Heart left ventricle (tissue), 16 donors: Measurements from ENCODE around the gene MTSS2. TPM values are rescaled to one million over a fixed set of nuclear protein-coding genes. Genes with fewer than 3 reads are reported as not detected.
A peak's percentile ranks its signal among the peaks of the same experiment; 100 is the strongest.

ENCODE experiments used
- ATAC-seq, 4 donors: fragments of 200-7000 bp; cut with Tn5 transposase; one replicate each; pipeline ENCODE4 v1.9.1; 2020 to 2022; ENCODE audit warnings: moderate library complexity in 4 of 4, mild to moderate bottlenecking in 3 of 4, moderate number of reproducible peaks in 1 of 4
- DNase-seq, 5 donors: peaks; one replicate each; pipeline ENCODE4 v3.0.0-alpha.2; 2020
- H3K27ac ChIP-seq, 12 donors: fragments of 200-600 bp; sonication (generic) in 4 of 12; one replicate each; pipeline versions ENCODE4 v1.5.0 to v1.8.0; 2016 to 2022; ENCODE audit warnings: mild to moderate bottlenecking in 2 of 12
- H3K27me3 ChIP-seq, 9 donors: fragments of 200-600 bp; sonication (generic) in 2 of 9; one replicate each; pipeline versions ENCODE4 v1.5.1 to v1.8.0; 2016 to 2022; ENCODE audit warnings: mild to moderate bottlenecking in 3 of 9
- H3K36me3 ChIP-seq, 9 donors: fragments of 200-600 bp; sonication (generic) in 2 of 9; one replicate each; pipeline versions ENCODE4 v1.5.0 to v1.8.0; 2018 to 2022; ENCODE audit warnings: mild to moderate bottlenecking in 2 of 9
- H3K4me1 ChIP-seq, 12 donors: fragments of 200-600 bp; sonication (generic) in 4 of 12; one replicate each; pipeline versions ENCODE4 v1.5.0 to v1.8.0; 2016 to 2022; ENCODE audit warnings: mild to moderate bottlenecking in 3 of 12
- H3K4me3 ChIP-seq, 12 donors: fragments of 200-600 bp; sonication (generic) in 4 of 12; one replicate each; pipeline versions ENCODE4 v1.5.0 to v1.8.0; 2017 to 2022; ENCODE audit warnings: mild to moderate bottlenecking in 9 of 12, moderate library complexity in 4 of 12
- H3K9me3 ChIP-seq, 12 donors: fragments of 200-600 bp; sonication (generic) in 4 of 12; one replicate each; pipeline versions ENCODE4 v1.5.0 to v1.8.0; 2016 to 2022; ENCODE audit warnings: mild to moderate bottlenecking in 1 of 12
- POLR2A ChIP-seq, 2 donors: fragments of 450-650 bp; IDR thresholded peaks; one replicate each; pipeline ENCODE4 v1.6.1; 2017; ENCODE audit warnings: antibody characterized with exemption in 2 of 2, mild to moderate bottlenecking in 2 of 2, moderate library complexity in 2 of 2
- WGBS, 4 donors: extraction: QIAGEN DNeasy Blood & Tissue Kit in 2 of 4; methylation state at CpG; one replicate each; pipeline versions ENCODE4 v1.1.5 to v1.1.7; 2013 to 2018; 5-methylcytosine and 5-hydroxymethylcytosine counted together
- intact Hi-C, 10 donors: fragments of 100-400 bp; cut with DNase I; formaldehyde crosslinking; loops; one replicate each; pipeline versions ENCODE4 v1.11.1 to v1.14.2; 2022
- polyA plus RNA-seq, 2 donors: library from polyadenylated mRNA; stranded (reverse); fragments of 200-250 nt; gene quantifications; one replicate each; pipeline ENCODE4 v1.2.3, GENCODE V29; 2013
- total RNA-seq, 9 donors: library from RNA; depleted of rRNA in 2 of 9; stranded (reverse); fragments of >200 nt in 2 of 9; fragmentation: NEBNext Ultra II Directional in 3 of 9; extraction: Animal tissue kit (Norgen Biotek cat#: 25700) in 3 of 9; gene quantifications; one replicate each; pipeline versions ENCODE4 v1.1.0 to v1.2.4, GENCODE V29; 2016 to 2023
- TF ChIP-seq, protein P1 (sequence below), 12 donors: fragments of 200-600 bp; sonication (generic) in 4 of 12; IDR thresholded peaks; one replicate each; pipeline versions ENCODE4 v1.5.0 to v1.8.0; 2018 to 2022; ENCODE audit warnings: antibody characterized with exemption in 12 of 12, mild to moderate bottlenecking in 5 of 12
- donor health status: ischemic (EF 13 %, LVEDD 7.1; RV severe dilation, severe dysfunction).
- donor health status: healthy with polysubstance abuse.
- donor health status: DM: no; HTN: yes; CAD: no.
- donor health status: DM: no; HTN: no; CAD: no.
- donor health status: ischemic (EF 25% LVEDD 6.9; RV normal size, moderate dysfunction).
- donor health status: ischemic (EF 25% LVEDD 5.7; RV mildly dilated, moderate dysfunction).
- donor health status: healthy.
- donor health status: DM: yes; HTN: yes; CAD: no.
- donor health status: ischemic (EF 35%, LVEDD 5.7; RV mildly dilated, moderate dysfunction).
- donor health status: nonischemic (EF 11% LVEDD 7.7; RV severe dilation, severe dysfunction).
- donor health status: DM: yes; HTN: yes; CAD: no.
- donor health status: PGD.
- donor health status: ischemic (EF 29% LVEDD 5.4; RV normal size, mild dysfunction).
- donor health status: nonischemic (EF 23%, LVEDD 6.1; RV moderate dilation, normal function).

Gene MTSS2
- total and polyA plus RNA-seq, 11 donors = 51.9 to 97.1 (median 72.2) TPM

DNA sequence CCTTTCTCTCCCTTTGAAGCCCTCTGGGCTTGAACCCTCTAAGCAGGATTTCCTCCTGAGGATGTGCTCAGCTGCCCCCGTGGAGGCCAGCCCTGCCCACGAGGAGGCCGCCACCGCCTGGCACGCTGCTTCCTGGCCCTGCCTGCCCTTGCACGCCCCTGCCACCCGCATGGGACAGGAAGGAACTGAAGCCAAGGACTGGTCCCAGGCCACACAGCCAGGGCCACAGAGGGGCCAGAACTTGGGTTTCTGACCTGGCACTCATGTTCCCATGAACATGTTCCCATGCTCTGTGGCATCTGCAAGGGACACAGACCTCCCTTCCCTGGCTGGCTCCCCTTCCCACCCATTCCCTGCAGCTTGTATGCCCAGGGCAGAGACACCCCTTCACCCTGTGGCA lies 24.1 kb upstream of the MTSS2 start:
- intact Hi-C loops = no loop called here
- no peaks in the 10 kb centered on the region for H3K9me3 ChIP-seq
- no peaks in the 10 kb centered on the region for H3K27me3 ChIP-seq
- DNase-seq (no peak), ATAC-seq (no peak)
- H3K4me3 ChIP-seq = no peak overlapping the region
- peak overlapping the region in 1 of 12 donors; percentile 96 for H3K27ac ChIP-seq
- peaks cover 0 to 45% (median 18%) of the 10 kb centered on the region in 12 donors for H3K4me1 ChIP-seq
- WGBS, 4 donors = 55 to 77% (median 69%) methylated on average over 6 to 7 of the region's 7 CpGs
- TF ChIP-seq, protein P1, sequence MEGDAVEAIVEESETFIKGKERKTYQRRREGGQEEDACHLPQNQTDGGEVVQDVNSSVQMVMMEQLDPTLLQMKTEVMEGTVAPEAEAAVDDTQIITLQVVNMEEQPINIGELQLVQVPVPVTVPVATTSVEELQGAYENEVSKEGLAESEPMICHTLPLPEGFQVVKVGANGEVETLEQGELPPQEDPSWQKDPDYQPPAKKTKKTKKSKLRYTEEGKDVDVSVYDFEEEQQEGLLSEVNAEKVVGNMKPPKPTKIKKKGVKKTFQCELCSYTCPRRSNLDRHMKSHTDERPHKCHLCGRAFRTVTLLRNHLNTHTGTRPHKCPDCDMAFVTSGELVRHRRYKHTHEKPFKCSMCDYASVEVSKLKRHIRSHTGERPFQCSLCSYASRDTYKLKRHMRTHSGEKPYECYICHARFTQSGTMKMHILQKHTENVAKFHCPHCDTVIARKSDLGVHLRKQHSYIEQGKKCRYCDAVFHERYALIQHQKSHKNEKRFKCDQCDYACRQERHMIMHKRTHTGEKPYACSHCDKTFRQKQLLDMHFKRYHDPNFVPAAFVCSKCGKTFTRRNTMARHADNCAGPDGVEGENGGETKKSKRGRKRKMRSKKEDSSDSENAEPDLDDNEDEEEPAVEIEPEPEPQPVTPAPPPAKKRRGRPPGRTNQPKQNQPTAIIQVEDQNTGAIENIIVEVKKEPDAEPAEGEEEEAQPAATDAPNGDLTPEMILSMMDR (IDR thresholded peaks at IDR 0.05) = no peak
- no peak for TF ChIP-seq POLR2A (IDR thresholded peaks at IDR 0.05)
- H3K36me3 ChIP-seq = peaks cover 0 to 8% (median 0%) of the 10 kb centered on the region in 9 donors

DNA sequence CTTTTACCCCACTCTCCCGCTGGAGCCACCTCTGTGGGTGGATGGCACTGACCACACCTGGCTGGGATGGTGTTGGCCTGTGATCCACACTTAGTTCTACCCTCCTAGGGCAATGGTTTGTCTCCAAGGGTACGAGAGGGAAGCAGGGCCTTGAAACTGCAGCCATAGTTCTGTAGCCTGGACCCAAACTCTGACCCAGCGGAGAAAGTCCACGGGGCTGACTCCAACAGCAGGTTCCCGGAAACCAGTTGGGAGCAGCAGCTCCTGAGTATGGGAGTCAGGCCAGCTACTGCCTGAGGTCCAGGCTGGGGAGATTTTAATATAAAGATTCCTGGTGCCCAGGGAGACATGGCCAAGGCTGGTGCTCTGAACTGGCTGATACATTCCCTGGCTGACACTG lies 23.6 kb upstream of the MTSS2 start:
- Histone ChIP-seq H3K27me3 (no peaks in the 10 kb centered on the region), H3K36me3 (peaks cover 0 to 8% (median 0%) of the 10 kb centered on the region in 9 donors), H3K4me1 (peaks cover 0 to 40% (median 16%) of the 10 kb centered on the region in 12 donors), H3K4me3 (no peak overlapping the region), H3K9me3 (no peaks in the 10 kb centered on the region), H3K27ac (peak overlapping the region in 1 of 12 donors; percentile 96)
- no peak for TF ChIP-seq POLR2A (IDR thresholded peaks at IDR 0.05)
- TF ChIP-seq, protein P1 (IDR thresholded peaks at IDR 0.05) = no peak
- ATAC-seq (no peak), DNase-seq (no peak)
- 85 to 91% (median 87%) methylated on average over 5 of the region's 5 CpGs for WGBS, 4 donors
- intact Hi-C loops = no loop called here

DNA sequence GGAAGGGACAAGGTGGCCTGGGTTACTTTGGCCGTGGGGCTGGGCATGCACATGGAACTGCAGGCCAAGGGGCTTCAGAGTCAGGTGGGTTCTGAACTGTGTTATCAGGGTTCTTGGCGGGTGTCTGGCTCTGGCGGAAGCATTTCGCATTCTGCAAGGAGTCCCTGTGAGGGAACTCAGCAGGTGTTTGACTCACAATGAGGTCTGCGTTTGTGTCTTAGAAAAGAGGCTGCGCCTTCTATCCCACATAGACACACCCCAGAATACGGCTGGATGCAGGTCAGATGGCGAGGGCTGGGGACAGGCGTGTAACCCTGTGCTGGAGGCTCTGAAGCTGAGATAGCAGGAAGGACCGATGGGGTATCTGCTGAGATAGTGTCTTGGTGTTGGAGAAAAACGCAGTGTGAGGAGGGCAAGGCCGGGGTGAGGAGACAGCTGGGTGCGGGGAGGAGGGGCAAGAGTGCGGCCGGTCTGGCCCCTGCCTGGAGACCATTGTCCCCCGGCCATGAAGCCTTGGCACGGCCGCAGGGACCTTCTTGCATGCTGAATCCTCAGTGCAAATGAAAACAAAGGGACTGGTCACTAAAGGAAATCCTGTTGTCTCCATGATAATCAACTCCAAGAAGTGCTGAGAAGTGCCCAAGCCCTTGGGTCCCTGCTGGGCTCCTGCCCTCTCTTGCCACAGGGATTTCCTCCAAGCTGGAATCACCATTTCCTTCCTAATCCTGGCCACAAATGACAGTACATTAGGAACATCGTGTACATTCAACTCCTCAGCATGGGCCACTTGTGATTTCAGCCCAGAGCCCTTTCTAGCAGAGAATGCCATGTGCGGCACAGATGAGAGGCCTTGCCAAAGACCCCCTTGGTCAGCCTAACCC lies 22.8 kb upstream of the MTSS2 start:
- TF ChIP-seq POLR2A (IDR thresholded peaks at IDR 0.05) = no peak
- TF ChIP-seq, protein P1 (IDR thresholded peaks at IDR 0.05) = no peak
- peak overlapping the region in 1 of 12 donors; percentile 96 for H3K27ac ChIP-seq
- intact Hi-C loops = no loop called here
- no peak overlapping the region for H3K4me3 ChIP-seq
- H3K36me3 ChIP-seq = peaks cover 0 to 8% (median 0%) of the 10 kb centered on the region in 9 donors
- no peaks in the 10 kb centered on the region for H3K27me3 ChIP-seq
- WGBS, 4 donors = 75 to 79% (median 78%) methylated on average over 20 of the region's 20 CpGs
- DNase-seq (no peak), ATAC-seq (no peak)
- peaks cover 0 to 39% (median 20%) of the 10 kb centered on the region in 12 donors for H3K4me1 ChIP-seq
- H3K9me3 ChIP-seq = no peaks in the 10 kb centered on the region

DNA sequence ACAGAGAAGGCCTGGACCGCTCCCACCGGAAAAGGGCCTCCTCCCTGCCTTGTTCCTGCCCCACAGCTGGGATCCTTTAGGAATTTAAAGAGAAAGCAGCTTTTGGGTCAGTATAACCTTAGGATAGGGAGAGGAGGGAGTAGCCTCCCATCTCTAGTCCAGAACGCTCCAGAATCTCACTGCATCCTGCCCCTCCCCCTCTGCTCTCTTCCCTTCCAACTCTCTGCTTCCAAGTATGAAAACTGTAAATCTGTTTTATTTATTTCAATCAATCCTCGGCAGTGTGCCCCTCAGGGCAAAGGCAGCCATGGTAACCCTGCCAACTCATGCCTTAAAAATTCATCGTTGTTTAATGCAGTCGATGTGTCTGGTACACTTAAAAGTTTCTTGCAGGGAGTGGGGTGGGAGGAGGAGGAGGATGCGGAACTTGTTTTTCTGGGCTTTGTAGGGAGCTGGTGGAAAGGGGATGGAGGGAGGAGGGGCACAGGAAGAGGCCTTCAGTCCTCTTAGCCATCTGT lies 21.2 kb upstream of the MTSS2 start:
- DNase-seq = no peak
- peak in 1 of 4 donors; percentile 18 for ATAC-seq
- H3K4me1 ChIP-seq = peaks cover 0 to 55% (median 31%) of the 10 kb centered on the region in 12 donors
- intact Hi-C loops = no loop called here
- H3K9me3 ChIP-seq = no peaks in the 10 kb centered on the region
- H3K4me3 ChIP-seq = no peak overlapping the region
- H3K27me3 ChIP-seq = no peaks in the 10 kb centered on the region
- TF ChIP-seq POLR2A (IDR thresholded peaks at IDR 0.05) = no peak
- TF ChIP-seq, protein P1 (IDR thresholded peaks at IDR 0.05) = no peak
- 38 to 66% (median 52%) methylated on average over 7 of the region's 7 CpGs for WGBS, 4 donors
- H3K27ac ChIP-seq = peak overlapping the region in 7 of 12 donors; percentile 0 to 96 (median 34)
- H3K36me3 ChIP-seq = peaks cover 0 to 8% (median 0%) of the 10 kb centered on the region in 9 donors
